ELR (cell line): ENCODE measurements around the gene RBM38.

Experiments
- DNase-seq: peaks from one replicate; pipeline ENCODE4 v3.0.0-alpha.2; 2015; ENCODE audit warnings: low read depth

RBM38 gene

DNA sequence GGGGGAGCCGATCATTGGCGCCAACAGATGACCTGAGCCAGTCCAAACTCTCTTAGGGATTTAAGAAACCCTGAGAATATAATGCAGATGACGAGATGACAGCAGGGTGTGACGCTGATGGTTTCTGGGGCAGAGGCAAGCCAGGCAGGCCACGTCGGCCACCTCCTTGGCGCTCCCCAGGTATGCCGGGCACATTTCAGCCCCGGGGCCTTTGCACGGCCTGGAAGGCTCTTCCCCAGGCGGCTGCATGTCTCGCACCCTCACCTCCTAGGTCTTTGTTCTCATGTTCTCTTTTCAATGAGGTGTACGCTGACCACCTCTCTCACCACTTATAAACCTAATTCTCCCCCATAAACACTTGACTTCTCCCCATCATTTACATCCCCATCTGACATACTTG is 64.9 kb downstream of the RBM38 start:
- DNase-seq: no peak

DNA sequence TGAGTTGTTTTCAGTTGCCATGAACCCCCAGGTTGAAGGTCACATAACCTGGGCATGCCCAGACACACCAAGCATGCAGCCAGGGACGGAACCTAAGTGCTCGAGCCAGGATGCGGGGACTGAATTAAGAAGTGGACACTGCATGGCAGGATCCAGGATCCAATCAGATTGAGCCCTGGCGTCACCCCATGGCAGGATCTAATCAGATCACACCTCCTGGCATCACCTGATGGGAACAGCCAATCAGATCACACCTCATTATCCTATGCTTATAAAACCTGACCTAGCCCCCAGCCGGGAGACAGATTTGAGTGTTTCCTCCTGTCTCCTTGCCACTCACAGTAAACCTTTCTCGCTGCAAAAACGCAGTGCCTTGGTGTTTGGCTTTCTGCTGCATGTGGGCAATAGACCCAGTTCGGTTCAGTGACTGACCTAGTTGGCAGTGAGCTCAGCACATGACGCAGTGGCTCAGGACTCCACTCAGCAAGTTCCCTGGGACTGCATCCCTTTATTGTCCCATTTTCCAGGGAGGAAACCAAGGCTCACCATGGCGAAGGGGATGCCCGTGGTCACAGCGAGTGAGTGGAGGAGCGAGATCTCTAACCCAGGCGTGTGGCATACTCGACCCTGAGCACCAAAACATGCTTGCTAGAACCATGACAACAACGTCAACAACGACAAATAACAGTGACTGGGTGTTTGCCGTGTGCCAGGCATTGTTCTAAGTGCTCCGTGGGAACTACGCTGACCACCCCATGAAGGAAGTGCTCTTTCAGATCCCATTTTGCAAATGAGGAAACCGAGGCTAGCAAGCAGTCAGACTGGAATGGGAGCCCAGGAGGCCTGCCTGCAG is 66.3 kb downstream of the RBM38 start:
- DNase-seq: no peak

DNA sequence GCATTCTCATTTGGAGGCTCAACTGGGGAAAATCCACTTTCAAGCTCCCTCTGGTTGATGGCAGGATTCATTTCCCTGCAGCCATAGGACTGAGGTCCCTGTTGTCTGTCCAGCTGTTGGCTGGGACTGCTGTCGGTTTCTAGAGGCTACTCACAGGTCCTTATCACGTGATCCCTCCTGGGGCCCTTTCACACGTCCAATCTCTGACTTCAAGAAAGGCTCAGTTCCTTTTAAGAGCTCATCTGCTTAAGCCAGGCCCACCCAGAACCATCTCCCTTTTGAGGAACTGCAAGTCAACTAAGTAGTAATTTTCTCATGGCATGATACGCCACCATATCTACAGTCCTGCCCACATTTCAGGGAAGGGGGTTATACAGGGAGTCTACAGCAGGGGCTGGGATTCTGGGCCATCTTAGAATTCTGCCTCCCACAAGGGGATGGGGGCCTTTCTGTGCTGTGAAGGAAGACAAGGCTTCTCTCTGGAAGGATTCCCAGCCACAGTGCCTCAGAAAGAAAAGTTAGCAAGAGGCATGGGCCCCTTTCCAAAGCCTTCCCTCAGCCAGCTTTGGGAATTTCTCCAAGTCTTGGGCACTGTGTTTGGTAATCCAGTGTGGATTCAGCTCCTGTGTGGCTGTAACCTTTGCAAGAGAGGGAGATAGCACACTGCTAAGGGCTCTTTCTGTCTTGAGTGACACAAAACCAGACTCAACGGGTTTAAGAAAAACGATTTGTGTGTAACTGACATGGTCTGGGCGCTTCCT is 67.4 kb downstream of the RBM38 start:
- DNase-seq: no peak
